Neural progenitor cell (in vitro differentiated cells): ENCODE measurements around the gene RPS13.

ENCODE experiments used
- CTCF ChIP-seq: fragments of 200-600 bp; sonication (generic); IDR thresholded peaks from 2 replicates; pipeline ENCODE4 v1.5.1; 2017; ENCODE audit warnings: antibody characterized with exemption, mild to moderate bottlenecking
- EZH2 ChIP-seq: fragments of 200-600 bp; sonication (generic); IDR thresholded peaks from 2 replicates; pipeline ENCODE4 v1.6.1; 2017; ENCODE audit warnings: antibody characterized with exemption, mild to moderate bottlenecking, moderate library complexity
- EZH2phosphoT487 ChIP-seq: fragments of 200-600 bp; sonication (generic); IDR thresholded peaks from 2 replicates; pipeline ENCODE4 v1.6.1; 2017; ENCODE audit warnings: antibody characterized with exemption

GRCh38 chr11:17073370-17074027 lies 4.0 kb downstream of the RPS13 start:
- TF ChIP-seq CTCF = no peak
- TF ChIP-seq EZH2 = no peak
- no peak for TF ChIP-seq EZH2phosphoT487
